Fibroblast of the aortic adventitia (primary cell): ENCODE data around the gene IL6ST. TPM values are rescaled to one million over a fixed set of nuclear protein-coding genes. Genes with fewer than 3 reads are reported as not detected.

ENCODE experiments used
- DNase-seq: peaks from one replicate; pipeline ENCODE4 v3.0.0-alpha.2; 2010; ENCODE audit warnings: low read depth
- H3K4me3 ChIP-seq: 2 replicates; pipeline ENCODE4 v1.5.1; 2011; ENCODE audit warnings: low read depth, mild to moderate bottlenecking, control low read depth, low read length, moderate library complexity
- total RNA-seq: library from RNA; depleted of rRNA; stranded (reverse); fragments of >200 nt; gene quantifications from 2 replicates; pipeline ENCODE4 v1.2.3, GENCODE V29; 2012; ENCODE audit warnings: low replicate concordance
- TF ChIP-seq, protein P1 (sequence below): IDR thresholded peaks from 2 replicates; pipeline ENCODE4 v1.5.1; 2011; ENCODE audit warnings: mild to moderate bottlenecking, low read length, control low read depth, inconsistent platforms; ENCODE audit not compliant: insufficient read depth

Gene IL6ST
- total RNA-seq, 1 donor, result 1,116 TPM

DNA sequence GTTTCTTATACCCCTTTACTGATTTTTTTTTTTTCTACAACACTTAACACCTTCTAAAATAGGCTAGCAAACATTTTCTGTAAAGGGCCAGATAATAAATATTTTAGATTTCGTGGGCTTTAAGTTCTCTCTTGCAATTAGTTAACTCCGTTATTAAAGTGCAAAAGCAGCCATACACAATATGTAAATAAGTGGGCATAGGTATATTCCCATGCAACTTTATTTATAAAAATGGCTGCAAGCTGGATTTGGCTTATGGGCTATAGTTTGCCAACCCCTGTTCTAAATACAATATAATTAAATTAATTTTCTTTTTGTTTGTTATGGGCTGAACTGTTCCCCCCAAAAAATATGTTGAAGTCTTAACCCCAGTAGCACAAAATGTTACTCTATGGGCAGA is 10.8 kb downstream of the IL6ST start:
- no peak overlapping the region for H3K4me3 ChIP-seq

DNA sequence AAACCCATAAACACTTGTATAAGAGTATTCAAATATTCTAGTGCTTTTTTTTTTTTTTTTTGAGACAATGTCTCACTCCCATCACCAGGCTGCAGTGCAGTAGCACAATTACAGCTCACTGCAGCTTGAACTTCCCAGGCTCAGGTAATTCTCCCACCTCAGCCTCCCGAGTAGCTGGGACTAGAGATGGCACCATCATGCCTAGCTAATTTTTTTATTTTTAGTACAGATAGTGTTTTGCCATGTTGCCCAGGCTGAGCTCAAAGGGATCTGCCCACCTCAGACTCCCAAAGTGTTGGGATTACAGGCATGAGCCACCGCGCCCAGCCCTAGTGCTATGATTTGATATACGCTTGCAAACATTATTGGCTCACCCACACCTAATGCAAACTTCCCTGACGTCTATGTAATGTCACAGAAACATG is 11.8 kb downstream of the IL6ST start:
- no peak overlapping the region for H3K4me3 ChIP-seq
- TF ChIP-seq, protein P1, sequence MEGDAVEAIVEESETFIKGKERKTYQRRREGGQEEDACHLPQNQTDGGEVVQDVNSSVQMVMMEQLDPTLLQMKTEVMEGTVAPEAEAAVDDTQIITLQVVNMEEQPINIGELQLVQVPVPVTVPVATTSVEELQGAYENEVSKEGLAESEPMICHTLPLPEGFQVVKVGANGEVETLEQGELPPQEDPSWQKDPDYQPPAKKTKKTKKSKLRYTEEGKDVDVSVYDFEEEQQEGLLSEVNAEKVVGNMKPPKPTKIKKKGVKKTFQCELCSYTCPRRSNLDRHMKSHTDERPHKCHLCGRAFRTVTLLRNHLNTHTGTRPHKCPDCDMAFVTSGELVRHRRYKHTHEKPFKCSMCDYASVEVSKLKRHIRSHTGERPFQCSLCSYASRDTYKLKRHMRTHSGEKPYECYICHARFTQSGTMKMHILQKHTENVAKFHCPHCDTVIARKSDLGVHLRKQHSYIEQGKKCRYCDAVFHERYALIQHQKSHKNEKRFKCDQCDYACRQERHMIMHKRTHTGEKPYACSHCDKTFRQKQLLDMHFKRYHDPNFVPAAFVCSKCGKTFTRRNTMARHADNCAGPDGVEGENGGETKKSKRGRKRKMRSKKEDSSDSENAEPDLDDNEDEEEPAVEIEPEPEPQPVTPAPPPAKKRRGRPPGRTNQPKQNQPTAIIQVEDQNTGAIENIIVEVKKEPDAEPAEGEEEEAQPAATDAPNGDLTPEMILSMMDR, result no peak
- DNase-seq, result peak; percentile 19

More for the DNA sequence above, 10.8 kb downstream of the IL6ST start:
- no peak for DNase-seq
- TF ChIP-seq, protein P1, result no peak

DNA sequence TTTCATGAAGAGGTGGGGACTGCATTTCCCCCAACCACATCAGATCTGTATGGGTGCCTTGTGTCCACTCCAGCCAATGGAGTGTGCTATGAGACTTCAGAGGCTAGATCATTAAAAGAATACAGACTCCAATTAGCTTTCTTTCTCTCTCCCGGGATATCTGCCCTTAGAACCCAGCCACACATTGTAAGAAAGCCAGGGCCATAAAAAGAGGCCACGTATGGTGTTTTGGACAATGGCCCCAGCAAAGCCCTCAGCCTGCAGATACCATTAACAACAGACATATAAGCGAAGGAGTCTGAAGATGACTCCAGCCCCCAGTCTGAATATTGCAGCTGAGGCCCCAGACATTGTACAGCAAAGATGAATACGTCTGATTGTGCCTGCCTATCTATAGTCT is 21.5 kb downstream of the IL6ST start:
- no peak for DNase-seq
- TF ChIP-seq, protein P1, result no peak
- no peak overlapping the region for H3K4me3 ChIP-seq

DNA sequence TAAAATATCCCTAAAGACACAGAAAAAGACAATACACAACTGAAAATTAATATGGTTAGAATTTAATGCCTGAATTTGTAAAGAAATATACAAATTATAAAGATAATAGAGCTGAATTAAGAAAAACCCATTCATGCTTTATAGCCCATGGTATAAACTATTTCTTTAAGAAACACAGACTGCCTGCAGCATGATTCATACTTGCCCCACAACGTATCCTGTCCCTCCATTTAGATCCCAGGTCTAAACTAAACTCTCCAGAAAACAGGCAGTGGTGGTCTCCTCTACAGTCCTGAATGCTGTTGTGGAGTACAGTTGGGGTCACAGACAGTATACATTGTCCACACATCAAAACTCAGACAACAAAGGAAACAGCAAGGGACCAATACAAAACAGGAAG is 24.8 kb downstream of the IL6ST start:
- peak; percentile 31 for DNase-seq
- H3K4me3 ChIP-seq, result no peak overlapping the region
- TF ChIP-seq, protein P1, result no peak

DNA sequence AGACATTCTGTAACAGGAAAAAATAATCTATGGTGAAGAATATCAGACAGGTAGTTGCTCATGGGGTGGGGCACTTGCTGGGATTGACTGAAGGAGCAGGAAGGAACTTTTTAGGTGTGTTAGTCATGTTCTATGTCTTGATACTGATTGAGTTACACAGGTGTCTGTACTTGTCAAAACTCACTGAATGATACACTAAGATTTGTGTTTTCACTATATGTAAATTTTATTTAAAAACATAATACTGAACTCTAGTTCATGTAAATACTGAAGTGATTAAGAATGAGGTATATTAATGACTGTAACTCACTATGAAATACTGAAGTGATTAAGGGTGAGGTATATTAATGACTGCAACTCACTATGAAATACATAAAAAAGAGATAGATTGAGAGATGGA is 28.5 kb downstream of the IL6ST start:
- DNase-seq, result no peak
- TF ChIP-seq, protein P1, result no peak
- no peak overlapping the region for H3K4me3 ChIP-seq

DNA sequence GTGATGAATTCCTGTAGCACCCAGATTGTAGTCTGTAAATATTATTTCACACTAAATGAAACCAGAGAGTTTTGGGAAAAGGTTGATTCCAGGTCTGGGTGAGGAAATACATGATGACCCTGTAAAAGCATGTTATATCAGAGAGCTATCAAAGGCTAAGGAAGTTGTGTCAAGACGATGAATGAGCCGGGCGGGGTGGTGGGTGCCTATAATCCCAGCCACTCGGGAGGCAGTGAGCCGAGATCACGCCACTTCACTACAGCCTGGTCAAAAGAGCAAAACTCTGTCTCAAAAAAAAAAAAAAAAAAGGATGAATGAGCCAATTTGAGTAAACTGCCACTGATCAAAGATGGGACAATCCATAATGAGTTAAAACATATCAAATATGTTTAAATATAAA is 29.2 kb downstream of the IL6ST start:
- DNase-seq, result no peak
- TF ChIP-seq, protein P1, result no peak
- H3K4me3 ChIP-seq, result no peak overlapping the region

DNA sequence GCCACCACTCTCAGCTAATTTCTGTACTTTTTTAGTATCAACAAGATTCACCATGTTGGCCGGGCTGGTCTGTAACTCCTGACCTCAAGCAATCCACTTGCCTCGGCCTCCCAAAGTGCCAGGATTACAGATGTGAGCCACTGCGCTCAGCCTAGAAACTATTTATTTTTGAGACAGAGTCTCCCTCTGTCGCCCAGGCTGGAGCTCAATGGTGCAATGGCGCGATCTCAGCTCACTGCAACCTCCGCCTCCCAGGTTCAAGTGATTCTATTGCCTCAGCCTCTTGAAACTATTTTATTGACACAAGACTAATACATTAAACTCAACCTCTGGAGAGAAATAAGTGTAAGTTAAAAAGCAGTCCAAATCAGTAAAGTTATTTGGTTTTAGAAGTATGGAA is 34.0 kb downstream of the IL6ST start:
- DNase-seq, result no peak
- no peak overlapping the region for H3K4me3 ChIP-seq
- TF ChIP-seq, protein P1, result no peak
